ENCODE results near the gene CALD1.

Gene CALD1, protein sequence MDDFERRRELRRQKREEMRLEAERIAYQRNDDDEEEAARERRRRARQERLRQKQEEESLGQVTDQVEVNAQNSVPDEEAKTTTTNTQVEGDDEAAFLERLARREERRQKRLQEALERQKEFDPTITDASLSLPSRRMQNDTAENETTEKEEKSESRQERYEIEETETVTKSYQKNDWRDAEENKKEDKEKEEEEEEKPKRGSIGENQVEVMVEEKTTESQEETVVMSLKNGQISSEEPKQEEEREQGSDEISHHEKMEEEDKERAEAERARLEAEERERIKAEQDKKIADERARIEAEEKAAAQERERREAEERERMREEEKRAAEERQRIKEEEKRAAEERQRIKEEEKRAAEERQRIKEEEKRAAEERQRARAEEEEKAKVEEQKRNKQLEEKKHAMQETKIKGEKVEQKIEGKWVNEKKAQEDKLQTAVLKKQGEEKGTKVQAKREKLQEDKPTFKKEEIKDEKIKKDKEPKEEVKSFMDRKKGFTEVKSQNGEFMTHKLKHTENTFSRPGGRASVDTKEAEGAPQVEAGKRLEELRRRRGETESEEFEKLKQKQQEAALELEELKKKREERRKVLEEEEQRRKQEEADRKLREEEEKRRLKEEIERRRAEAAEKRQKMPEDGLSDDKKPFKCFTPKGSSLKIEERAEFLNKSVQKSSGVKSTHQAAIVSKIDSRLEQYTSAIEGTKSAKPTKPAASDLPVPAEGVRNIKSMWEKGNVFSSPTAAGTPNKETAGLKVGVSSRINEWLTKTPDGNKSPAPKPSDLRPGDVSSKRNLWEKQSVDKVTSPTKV

DNA sequence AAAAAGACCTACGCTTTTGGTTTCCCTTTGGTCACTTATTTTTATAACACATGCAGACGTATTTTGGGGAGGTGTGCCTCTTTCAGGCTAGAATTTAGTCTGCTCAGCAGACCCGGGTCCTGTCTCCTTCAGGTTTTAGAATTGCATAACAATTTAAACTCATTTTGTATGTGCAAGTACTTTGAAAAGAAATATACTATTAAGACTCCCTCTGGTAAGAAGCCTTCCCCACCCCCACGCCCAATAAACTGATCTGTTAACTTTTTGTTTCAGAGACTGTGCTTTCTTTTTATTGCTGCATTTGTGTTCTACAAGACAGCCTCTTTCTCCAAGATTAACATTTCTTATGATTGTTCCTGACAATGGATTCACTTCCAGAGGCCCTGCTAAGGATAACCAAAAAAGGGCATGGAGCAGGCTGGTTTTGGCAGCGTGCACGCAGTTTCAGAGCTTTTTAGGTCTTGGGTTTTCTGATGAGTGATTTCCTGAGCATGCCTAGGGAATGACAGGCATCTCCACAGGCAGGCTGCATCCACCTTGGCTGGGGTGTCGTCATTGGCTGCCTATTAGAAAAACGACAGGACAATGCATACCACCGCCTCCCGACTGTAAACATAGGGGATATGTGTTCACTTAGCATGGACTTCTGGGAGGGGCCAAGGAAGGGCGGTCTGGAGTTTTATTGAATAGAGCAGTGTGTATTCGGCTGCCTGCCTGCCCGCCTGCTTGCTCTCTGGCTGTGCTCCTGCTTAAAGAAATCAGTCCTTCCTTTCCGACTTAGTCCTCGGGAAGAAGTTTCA, at the start of gene CALD1:
Gene CALD1 (plus strand): TSS at position 694 of the 800 bp plus-strand sequence. CDS start 88,100 bp downstream, outside the sequence.
- no peak for DNase-seq (ENCODE audit: low read depth)

DNA sequence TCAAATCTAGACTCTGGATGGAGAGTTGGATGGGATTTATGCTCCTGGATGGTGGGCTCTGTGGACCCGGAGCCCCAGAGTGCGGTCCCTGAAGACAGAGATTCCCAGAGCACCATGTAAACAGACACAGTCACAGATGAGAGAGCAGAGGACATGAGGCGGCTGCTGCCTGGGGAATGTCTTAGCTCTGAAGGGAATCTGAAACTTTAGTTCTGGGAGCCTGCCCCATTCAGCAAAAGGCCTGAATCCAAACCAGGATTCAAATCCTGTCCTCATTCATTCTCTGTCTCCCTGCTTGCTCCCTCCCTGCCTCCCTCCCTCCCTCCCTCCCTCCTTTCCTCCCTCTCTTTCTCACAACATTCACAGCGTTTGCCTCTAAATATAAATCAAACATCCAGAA, 49.5 kb upstream of the CALD1 start:
- DNase-seq (ENCODE audit: low read depth) = no peak

DNA sequence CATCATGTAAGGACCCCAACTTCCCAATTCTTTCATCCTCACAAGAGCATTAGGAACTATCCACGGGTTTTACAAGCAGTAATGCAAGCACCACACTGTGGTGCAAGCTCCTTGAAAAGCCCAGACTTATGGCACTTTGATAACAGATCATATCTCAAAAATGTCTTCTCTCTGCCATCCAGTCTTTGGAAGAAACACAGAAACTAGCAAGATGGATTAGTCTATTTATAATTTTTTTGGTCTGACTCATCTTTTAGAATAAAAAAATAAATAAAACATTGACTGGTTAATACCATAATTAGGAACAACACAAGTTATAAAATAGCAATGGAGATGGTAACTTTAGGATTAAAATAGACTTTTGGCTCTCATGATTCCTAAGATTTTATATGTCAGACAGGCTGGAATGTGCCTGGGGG, 49.0 kb upstream of the CALD1 start:
- no peak for DNase-seq (ENCODE audit: low read depth)

DNA sequence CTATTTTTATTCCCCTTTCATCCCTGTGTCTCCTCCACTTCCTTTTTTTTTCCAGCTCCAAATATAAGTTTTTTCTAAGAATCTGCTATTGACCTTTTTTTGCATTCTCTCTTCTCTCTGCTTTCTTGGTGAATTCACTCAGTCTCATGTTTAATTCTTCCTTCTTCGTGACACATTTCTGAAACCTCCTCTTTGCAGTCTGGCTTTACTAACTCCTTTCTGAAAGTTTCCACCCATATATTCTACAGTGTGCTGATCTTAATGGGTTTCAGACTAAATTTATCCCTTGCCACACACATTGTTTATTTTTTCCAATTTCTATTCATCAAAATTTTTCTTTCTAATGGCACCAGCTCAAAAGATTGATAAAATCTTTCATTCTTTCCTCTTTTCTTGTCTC, 47.8 kb upstream of the CALD1 start:
- DNase-seq (ENCODE audit: low read depth) = no peak

DNA sequence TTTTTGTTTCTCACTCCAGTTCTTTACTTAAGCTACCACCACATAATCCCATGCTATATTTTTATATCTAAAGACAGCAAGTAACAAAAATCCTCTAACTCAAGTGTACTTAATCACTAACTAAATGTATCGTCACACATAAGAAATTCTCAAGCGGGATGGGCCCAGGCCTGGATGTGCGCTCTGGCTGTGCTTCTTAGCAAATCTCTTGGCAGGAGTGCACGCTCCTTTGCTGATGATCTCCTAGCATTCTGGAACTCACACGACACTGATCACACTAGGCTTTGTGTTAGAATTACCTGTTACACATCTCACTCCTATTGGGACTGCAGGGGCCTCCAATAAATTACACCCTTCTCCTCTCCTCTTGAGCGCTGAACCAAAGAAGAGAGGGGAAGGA, 46.7 kb upstream of the CALD1 start:
- no peak for DNase-seq (ENCODE audit: low read depth)

DNA sequence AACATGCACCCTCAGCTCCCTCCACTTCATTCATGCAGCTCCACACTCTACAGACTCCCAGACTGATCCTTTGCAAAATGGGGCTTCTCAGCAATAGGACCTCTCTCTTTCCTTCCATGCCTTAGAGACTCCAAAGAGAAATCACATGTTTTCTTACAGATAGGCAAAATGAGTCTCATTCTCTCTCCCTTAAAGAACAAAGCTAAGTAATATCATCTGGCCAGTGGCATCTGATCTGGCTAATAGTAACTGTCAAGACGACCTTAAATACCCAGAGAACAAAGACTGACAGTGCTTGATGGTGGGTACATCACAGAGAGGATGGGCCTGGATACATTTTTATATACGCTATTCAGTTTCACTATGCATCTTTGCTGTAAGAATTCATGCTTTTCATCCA, 43.1 kb upstream of the CALD1 start:
- DNase-seq (ENCODE audit: low read depth) = no peak

DNA sequence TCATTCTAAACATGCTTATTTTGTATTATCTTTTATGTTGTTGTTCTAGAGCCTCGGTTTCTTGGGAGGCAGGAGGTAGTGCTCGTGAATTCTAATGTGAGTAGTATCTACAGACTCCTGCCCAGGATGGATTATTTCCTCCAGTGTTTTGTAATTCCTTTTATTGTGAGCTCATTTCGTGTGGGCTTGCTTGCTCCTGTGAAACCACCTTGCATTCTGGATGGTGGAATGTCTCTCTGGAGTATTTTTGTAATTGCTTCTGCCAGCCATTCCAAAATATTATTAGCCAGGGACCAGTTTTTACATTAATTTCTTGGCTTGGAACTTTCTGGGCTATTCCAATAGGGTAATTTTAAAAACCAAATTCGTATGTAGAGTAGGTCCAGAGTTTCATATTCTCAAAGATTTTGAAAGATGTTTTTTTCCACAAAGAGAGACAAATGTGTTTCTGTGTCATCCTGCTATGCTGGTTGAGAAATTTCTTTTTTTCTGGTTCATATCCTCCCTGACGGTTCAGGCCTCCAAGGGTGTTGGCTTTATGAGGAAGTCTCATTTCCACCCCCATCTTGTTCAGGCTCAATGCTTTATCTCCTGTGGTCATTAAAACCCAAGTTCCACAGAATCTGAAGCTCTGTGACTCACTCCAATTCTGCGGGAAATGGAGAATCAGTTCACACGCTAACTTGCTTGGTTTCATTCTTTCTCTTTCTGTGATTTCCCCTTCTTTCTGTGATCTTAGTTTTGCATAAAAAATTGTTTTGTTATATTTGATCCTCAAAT, 41.7 kb upstream of the CALD1 start:
- DNase-seq (ENCODE audit: low read depth) = no peak

DNA sequence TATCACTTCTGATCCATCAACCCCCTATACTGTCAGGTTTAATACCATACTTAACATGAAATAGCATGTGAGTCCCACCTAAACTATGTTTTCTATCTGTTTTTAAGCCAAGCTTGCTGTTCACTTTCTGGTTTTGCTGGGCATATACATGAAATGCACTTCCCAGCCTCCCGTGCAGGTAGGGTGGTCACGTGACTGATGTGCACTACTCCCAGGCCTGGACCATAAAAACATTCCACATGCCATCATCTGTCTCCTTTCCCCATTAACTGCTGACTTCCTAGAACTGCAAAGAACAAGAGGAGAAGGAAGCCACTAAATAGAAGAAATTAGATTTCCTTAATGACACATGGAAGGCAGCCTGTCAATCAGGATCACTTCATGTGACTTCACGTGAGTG, 40.1 kb upstream of the CALD1 start:
- no peak for DNase-seq (ENCODE audit: low read depth)

DNA sequence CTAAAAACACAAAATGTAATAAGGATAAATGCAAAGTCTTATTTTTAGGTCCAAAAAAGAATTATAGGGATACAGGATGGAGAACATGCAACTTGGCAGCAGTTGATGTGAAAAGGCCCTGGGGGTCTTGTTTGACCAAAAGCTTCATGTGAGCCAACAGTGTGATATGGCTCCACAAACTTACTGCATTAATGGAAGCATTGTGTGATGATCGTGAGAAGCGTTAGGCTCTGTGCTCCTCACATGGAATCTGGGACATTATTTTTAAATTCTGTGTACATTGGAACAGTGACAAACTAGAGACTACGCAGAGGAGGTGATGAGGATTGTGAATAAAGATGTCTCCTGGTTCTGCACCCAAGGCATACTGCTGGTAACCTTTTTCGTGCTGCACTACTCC, 39.1 kb upstream of the CALD1 start:
- DNase-seq (ENCODE audit: low read depth) = no peak

DNA sequence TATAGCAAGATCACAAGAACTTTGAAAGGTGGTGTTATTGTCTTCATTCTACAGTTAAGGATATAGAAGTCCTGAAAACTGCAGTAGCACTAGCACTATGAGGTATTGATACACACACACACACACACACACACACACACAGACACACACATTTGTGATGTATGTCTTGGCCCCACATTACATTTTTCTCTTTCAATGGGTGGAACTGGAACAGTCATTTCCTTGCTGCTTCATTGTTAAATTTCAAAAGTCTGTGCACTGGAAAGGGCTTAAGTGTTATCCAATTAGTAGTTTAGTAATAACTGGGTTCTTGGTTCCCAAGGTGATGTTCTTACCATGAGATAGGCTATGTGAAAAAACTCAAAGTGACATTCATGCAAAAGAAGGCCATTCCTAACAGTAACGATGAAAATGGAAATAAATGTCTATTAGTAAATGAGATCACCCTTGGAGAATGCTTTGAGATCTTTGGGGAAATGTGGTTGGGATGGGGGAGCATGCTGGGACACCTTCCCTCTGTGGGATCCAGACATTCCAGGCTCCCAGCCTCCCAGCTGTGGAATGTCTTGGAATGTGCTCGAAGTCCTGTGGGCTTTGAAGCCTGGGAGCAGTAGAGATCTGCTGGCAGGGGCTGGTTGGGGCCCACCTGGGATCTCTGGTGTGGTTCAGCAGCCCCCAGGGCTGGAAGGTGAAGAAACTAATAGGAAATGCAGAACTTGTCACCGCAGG, 37.4 kb upstream of the CALD1 start:
- no peak for DNase-seq (ENCODE audit: low read depth)

DNA sequence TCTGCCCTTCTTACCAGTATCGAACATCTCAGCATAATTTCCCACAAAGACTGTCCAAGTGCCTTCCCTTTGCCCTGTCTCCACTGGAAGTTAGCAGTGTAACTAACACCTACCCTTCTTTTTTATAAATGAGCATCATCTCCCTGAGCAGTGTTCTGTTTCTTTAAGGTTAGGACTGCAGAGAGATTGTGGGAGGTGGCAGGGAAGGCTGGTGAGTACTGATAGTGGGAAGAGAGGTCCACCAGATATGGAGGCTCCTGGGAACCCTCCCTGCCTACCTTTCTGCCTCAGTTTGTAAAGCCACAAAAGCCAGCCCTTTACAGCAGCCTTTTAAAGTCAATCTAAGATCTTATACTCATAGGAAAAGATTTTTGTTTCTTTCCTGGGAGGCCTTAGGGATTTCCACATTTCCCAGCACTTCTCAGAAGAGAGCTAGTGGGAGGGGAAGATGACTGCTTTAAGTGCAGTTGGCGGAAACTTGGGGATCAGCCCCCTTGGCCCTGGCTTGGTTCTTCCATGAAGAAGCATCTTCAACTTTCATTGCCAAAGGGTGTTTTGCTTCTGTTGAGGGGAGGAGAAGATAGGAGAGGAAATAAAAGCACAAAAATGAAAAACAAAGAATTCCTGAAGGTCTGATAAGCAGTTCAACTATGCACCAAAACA, 36.6 kb upstream of the CALD1 start:
- no peak for DNase-seq (ENCODE audit: low read depth)

DNA sequence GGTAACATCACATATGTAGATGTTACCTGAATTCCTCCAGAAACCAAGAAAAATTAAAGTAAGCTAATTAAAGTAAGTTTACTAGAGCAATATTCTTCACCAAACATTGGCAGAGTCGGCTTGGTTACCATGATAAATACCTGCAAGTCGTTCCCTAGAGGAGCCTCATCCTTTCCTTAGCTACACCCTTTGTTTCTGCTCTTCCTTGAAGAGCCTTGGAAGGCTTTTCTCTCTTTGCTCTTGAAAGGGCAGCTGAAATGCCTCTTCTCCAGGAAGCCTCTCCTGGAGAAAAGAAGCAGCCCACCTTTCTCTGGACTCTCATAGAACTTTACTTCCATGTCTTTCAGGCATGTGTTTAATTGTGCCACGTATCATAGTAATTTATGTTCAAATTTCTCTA, 34.9 kb upstream of the CALD1 start:
- no peak for DNase-seq (ENCODE audit: low read depth)

DNA sequence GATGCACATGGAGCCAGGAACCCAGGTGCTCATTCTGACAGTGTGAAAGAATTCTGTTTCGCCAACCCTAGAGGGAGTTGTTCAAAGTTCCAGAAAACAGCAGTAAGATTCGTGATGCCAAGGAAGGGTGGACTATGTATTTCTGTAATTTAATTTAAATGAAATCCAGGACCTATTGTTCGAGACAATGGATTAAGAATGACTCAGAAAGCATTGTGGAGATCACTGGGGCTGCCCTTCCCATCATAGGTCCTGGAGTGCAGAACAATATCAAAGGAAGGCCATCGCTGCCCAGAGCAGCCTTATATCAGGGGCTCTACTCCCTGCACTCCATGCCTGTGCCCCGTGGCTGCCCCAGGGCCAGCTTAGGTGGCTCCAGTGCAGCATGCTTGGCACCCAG, 32.1 kb upstream of the CALD1 start:
- no peak for DNase-seq (ENCODE audit: low read depth)

DNA sequence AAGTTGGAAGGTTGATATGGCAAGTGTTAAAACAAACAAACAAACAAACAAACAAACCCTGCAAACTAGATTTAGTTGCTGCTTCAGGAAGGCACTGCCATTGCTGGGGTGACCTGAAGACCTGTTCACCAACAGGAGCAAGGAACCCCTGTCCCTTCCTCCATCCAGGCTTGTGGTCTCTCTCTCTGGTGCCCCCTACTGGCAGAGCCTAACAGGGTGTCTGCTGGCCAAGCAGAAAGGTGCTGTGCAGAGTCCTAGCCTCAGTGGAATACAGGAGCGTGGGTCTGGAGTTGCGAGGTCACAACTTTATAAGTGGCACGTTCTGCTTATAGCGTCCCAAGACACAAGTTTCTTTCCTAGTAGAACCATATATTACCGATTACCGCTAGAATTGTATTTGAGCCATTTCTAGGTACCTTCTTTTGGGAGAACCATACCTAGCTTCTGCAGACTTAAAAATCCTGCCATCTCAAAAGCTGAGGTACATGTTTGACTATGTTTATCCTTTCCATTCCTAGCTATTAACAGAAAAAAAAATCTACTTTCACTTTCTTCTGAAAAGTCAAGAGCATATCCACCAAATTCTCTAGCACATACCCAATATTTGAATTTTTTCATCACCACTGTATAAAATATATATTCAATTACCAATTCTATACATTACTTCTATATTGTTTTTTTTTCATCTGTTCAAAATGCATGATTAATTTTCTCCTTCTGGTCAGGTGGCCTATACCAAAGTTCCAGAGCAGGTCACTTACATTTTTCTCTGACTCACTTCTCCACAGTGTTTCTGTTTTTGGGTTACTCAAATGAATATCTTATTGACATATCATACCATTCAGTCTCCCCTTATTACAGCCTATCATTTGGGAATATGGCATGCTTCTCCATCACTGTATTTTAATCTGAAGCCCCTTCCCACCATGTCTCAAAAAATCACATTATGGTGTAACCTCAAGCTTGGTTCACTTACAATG, 29.1 kb upstream of the CALD1 start:
- DNase-seq (ENCODE audit: low read depth) = peak; percentile 42

DNA sequence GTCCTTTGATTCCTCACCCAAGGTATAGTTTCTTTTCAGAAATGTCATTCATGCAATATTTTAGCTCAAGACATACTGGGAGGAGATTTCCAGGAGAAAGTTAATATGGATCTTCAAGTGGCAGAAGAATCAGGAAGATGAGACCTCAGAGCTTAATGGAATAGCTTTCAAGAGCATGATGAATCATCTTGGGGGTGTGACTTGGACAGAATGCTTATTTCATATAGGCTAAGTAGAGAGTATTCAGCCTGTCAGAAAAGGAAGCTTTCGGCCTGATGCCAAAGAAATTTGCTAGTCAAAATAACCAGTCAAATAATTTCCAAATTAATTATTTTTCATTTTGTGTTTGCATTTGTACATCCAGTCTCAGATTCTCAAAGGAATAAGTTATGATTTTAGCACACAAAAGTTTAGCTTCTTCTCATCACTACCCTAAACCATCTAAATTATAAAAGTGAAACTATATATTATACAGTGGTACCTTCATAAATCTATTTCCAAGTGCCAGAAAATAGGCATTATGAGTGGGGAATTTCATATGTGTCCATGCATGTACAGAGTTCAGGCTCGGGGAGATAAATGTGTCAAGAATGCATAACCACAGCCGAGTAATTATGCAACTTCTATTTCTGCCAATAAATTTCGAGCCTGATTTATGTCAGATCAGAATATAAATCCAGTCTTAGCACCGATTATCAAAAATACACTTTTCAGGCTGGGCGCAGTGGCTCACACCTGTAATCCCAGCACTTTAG, 27.3 kb upstream of the CALD1 start:
- DNase-seq (ENCODE audit: low read depth) = no peak

DNA sequence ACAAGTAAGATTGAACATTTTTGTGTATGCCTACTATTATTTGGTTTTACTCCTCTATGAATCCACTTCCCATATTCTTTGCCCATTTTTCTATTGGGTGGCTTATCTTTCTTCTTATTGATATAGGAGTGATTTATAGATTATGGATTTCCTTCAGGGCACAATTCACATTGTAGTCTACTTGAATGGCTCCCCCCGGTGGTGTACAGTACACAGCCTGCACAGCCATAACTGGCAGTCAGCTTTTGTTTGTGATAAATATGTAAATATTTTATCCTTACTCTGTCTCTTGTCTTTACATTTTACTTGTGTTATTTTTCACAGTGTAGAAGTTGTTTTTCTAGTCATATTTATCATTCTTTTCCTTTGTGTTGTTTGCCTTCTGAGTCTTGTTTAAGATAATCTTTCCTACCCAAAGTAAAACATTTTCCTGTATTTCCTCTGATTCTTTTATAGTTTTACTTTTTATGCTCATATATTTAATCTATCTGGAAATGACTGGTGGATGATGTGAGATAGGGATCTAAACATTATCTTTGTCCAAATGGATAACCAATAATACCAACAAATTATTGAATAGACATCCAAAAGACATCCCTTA, 23.9 kb upstream of the CALD1 start:
- DNase-seq (ENCODE audit: low read depth) = peak; percentile 14

DNA sequence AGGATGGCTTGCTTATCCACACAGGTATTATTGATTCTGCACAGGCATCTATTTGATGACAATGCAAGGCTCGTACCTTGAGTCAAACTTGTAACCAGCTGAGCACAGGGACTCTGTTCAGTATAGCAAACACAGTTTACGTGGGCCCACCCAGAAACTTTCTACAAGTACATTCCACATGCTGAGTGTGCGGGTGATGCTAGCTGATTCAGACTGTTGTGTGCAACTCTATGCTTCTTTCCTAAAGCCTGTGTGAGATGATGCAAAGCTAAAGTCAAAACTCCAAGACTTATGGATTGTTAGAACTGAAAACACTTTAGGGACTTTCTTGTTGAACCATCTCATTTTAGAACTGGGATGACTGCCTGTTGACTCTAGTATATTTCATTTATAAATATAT, 21.5 kb upstream of the CALD1 start:
- no peak for DNase-seq (ENCODE audit: low read depth)

DNA sequence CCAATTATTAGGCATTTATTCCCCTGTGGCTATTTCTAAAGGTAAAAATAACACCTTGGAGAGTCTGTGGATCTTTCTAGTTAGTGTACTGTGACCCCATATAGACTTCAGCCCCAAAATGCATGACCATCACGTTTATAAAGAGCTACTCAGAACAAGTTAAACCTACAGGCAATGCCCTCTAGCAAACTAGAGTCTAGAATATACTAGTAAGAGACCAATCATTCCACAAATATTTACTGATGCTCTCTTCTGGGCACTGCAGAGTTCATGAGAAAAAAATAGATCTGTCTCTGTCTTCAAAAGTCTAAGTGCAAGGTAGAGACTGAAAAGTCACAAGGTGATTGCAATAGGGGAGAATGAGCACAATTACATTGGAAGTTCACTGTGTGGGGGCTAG, 20.5 kb upstream of the CALD1 start:
- no peak for DNase-seq (ENCODE audit: low read depth)
